GM12801 (cell line): Measurements from ENCODE around the gene ACSF3.

Experiments
- CTCF ChIP-seq: IDR thresholded peaks from one replicate; pipeline ENCODE4 v1.5.1; 2011; ENCODE audit warnings: control low read depth; ENCODE audit not compliant: insufficient read length; ENCODE audit errors: extremely low read depth

ACSF3 gene

GRCh38 chr16:89157778-89158177 is 64.1 kb downstream of the ACSF3 start:
- TF ChIP-seq CTCF = no peak

- TF ChIP-seq CTCF = no peak
Measured at GRCh38 chr16:89159066-89159849, 65.6 kb downstream of the ACSF3 start.

- no peak for TF ChIP-seq CTCF
Measured at GRCh38 chr16:89159850-89160354, 66.2 kb downstream of the ACSF3 start.

- TF ChIP-seq CTCF = no peak
Measured at GRCh38 chr16:89160977-89161701, 67.5 kb downstream of the ACSF3 start.

GRCh38 chr16:89161763-89162713 is 68.4 kb downstream of the ACSF3 start:
- TF ChIP-seq CTCF = no peak

- TF ChIP-seq CTCF = no peak
Measured at GRCh38 chr16:89163297-89163696, 69.6 kb downstream of the ACSF3 start.

GRCh38 chr16:89164436-89164835 is 70.8 kb downstream of the ACSF3 start:
- no peak for TF ChIP-seq CTCF
